Fibroblast of lung (primary cell): ENCODE data around the gene EIF4EBP2. TPM values are rescaled to one million over a fixed set of nuclear protein-coding genes. Genes with fewer than 3 reads are reported as not detected.

ENCODE experiments used
- DNase-seq, 2 donors: peaks; one replicate each; pipeline versions ENCODE4 v3.0.0 to v3.0.0-alpha.2; 2010; ENCODE audit warnings: low read depth in 2 of 2
- H2AFZ ChIP-seq: 2 replicates; pipeline ENCODE4 v1.5.1; 2012; ENCODE audit warnings: low read length, control low read depth, inconsistent platforms
- H3K27ac ChIP-seq: 2 replicates; pipeline ENCODE4 v1.5.1; 2011; ENCODE audit warnings: low read length, control low read depth; ENCODE audit not compliant: insufficient read depth
- H3K27me3 ChIP-seq: 2 replicates; pipeline ENCODE4 v1.5.1; 2011; ENCODE audit warnings: mild to moderate bottlenecking, low read length; ENCODE audit not compliant: control insufficient read depth, insufficient read depth
- H3K36me3 ChIP-seq: 2 replicates; pipeline ENCODE4 v1.5.1; 2011; ENCODE audit warnings: low read length; ENCODE audit not compliant: control insufficient read depth, insufficient read depth
- H3K4me1 ChIP-seq: 2 replicates; pipeline ENCODE4 v1.5.1; 2011; ENCODE audit warnings: low read length; ENCODE audit not compliant: control insufficient read depth, insufficient read depth; ENCODE audit errors: extremely low read depth
- H3K4me2 ChIP-seq: 2 replicates; pipeline ENCODE4 v1.5.1; 2011; ENCODE audit warnings: low read length, control low read depth; ENCODE audit not compliant: insufficient read depth; ENCODE audit errors: extremely low read depth
- H3K4me3 ChIP-seq, 4 experiments: fragments of 200-600 bp in 1 of 4; sonication (generic) in 1 of 4; replicated peaks in 1 of 4; 2 replicates each; pipeline ENCODE4 v1.5.1; 2011 to 2016; ENCODE audit warnings: low read length in 4 of 4, low read depth in 3 of 4, mild to moderate bottlenecking in 3 of 4, control low read depth in 2 of 4, inconsistent platforms in 1 of 4, mixed read lengths in 1 of 4; ENCODE audit not compliant: insufficient read depth in 1 of 4; ENCODE audit errors: control extremely low read depth in 1 of 4
- H3K79me2 ChIP-seq: 2 replicates; pipeline ENCODE4 v1.5.1; 2012; ENCODE audit warnings: mild to moderate bottlenecking, low read length, inconsistent platforms; ENCODE audit not compliant: control insufficient read depth, insufficient read depth
- H3K9ac ChIP-seq: 2 replicates; pipeline ENCODE4 v1.5.1; 2011; ENCODE audit warnings: mild to moderate bottlenecking, low read length, control low read depth; ENCODE audit not compliant: insufficient read depth
- H3K9me3 ChIP-seq: 2 replicates; pipeline ENCODE4 v1.5.1; 2012; ENCODE audit warnings: low read depth, low read length; ENCODE audit not compliant: control insufficient read depth, insufficient read depth
- H4K20me1 ChIP-seq: 2 replicates; pipeline ENCODE4 v1.5.1; 2011; ENCODE audit warnings: low read length; ENCODE audit not compliant: control insufficient read depth, insufficient read depth; ENCODE audit errors: extremely low read depth
- CTCF ChIP-seq, 2 donors: IDR thresholded peaks in 1 of 2; conservative IDR thresholded peaks in 1 of 2; 1 replicate in 1 of 2; 2 replicates in 1 of 2; pipeline ENCODE4 v1.5.1; 2011 to 2012; ENCODE audit warnings: low read length in 2 of 2, control low read depth in 1 of 2, inconsistent platforms in 1 of 2, low read depth in 1 of 2, mild to moderate bottlenecking in 1 of 2
- EZH2 ChIP-seq: IDR thresholded peaks from 2 replicates; pipeline ENCODE4 v1.5.1; 2012; ENCODE audit warnings: low read length, control low read depth, mild to moderate bottlenecking; ENCODE audit errors: missing control alignments
- polyA plus RNA-seq, 2 donors: library from polyadenylated mRNA; depleted of rRNA in 1 of 2; stranded (reverse) in 1 of 2; unstranded in 1 of 2; fragments of >200 nt; gene quantifications; 2 replicates each; pipeline ENCODE4 v1.2.1, GENCODE V29; 2011 to 2012; ENCODE audit warnings: missing spikeins in 1 of 2
- total RNA-seq: library from RNA; depleted of rRNA; stranded (reverse); fragments of >200 nt; gene quantifications from 2 replicates; pipeline ENCODE4 v1.2.1, GENCODE V29; 2014

EIF4EBP2 gene
- total and polyA plus RNA-seq, 2 donors (not counting 1 experiment from before 2014, with no cell fraction given): 18.0 to 44.9 TPM

- H3K4me3 ChIP-seq: no peak overlapping the region
- peak; percentile 85 to 90 for DNase-seq
Observed at GRCh38 chr10:70445718-70446657, 42.0 kb downstream of the EIF4EBP2 start.

GRCh38 chr10:70448236-70448635 is 44.3 kb downstream of the EIF4EBP2 start:
- no peak overlapping the region for H3K4me2 ChIP-seq
- no peaks in the 10 kb centered on the region for H3K79me2 ChIP-seq
- H3K36me3 ChIP-seq: no peaks in the 10 kb centered on the region
- peaks cover 4% of the 10 kb centered on the region for H3K4me1 ChIP-seq
- no peak for TF ChIP-seq EZH2
- no peak for TF ChIP-seq CTCF (conservative IDR thresholded peaks at IDR 0.05 in 1 of 2, IDR thresholded peaks at IDR 0.05 in 1 of 2; ENCODE audit: low read depth in 1 of 2, low read length in 2 of 2)
- no peaks in the 10 kb centered on the region for H3K9me3 ChIP-seq
- no peak overlapping the region for H2AFZ ChIP-seq
- no peaks in the 10 kb centered on the region for H4K20me1 ChIP-seq
- no peak overlapping the region for H3K9ac ChIP-seq
- H3K4me3 ChIP-seq: no peak overlapping the region
- DNase-seq: peak in 1 of 2 donors; percentile 26
- peaks cover 3% of the 10 kb centered on the region for H3K27me3 ChIP-seq
- H3K27ac ChIP-seq: no peak overlapping the region

More at GRCh38 chr10:70445718-70446657, 42.0 kb downstream of the EIF4EBP2 start:
- H3K4me2 ChIP-seq: no peak overlapping the region
- no peaks in the 10 kb centered on the region for H3K9me3 ChIP-seq
- H2AFZ ChIP-seq: no peak overlapping the region
- peaks cover 4% of the 10 kb centered on the region for H3K4me1 ChIP-seq
- no peak overlapping the region for H3K9ac ChIP-seq
- peaks cover 23% of the 10 kb centered on the region for H3K27me3 ChIP-seq
- H3K27ac ChIP-seq: no peak overlapping the region
- H3K36me3 ChIP-seq: no peaks in the 10 kb centered on the region
- H3K79me2 ChIP-seq: no peaks in the 10 kb centered on the region
- H4K20me1 ChIP-seq: no peaks in the 10 kb centered on the region
- TF ChIP-seq CTCF (conservative IDR thresholded peaks at IDR 0.05 in 1 of 2, IDR thresholded peaks at IDR 0.05 in 1 of 2; ENCODE audit: low read depth in 1 of 2, low read length in 2 of 2): no peak
- no peak for TF ChIP-seq EZH2

- TF ChIP-seq EZH2: no peak
- no peak for TF ChIP-seq CTCF (conservative IDR thresholded peaks at IDR 0.05 in 1 of 2, IDR thresholded peaks at IDR 0.05 in 1 of 2; ENCODE audit: low read depth in 1 of 2, low read length in 2 of 2)
- no peak overlapping the region for H3K4me3 ChIP-seq
- no peak for DNase-seq
Observed at GRCh38 chr10:70455213-70455630, 51.3 kb downstream of the EIF4EBP2 start.

More at GRCh38 chr10:70455213-70455630, 51.3 kb downstream of the EIF4EBP2 start:
- Histone ChIP-seq H3K4me1 (peaks cover 2% of the 10 kb centered on the region), H4K20me1 (no peaks in the 10 kb centered on the region), H3K4me2 (no peak overlapping the region), H3K79me2 (no peaks in the 10 kb centered on the region), H3K9me3 (no peaks in the 10 kb centered on the region), H3K9ac (no peak overlapping the region), H3K27me3 (peaks cover 2% of the 10 kb centered on the region), H3K36me3 (no peaks in the 10 kb centered on the region), H3K27ac (no peak overlapping the region), H2AFZ (no peak overlapping the region)
